Esophagus muscularis mucosa (tissue), 4 donors: ENCODE measurements around the gene TBC1D12.

Source experiments
- EP300 ChIP-seq: sonication (generic); formaldehyde crosslinking; IDR thresholded peaks from one replicate; pipeline ENCODE4 v1.6.1; 2017; ENCODE audit warnings: antibody characterized with exemption
- POLR2AphosphoS5 ChIP-seq, 2 donors: sonication (generic); formaldehyde crosslinking; IDR thresholded peaks; one replicate each; pipeline ENCODE4 v1.6.1; 2017; ENCODE audit warnings: antibody characterized with exemption in 2 of 2
- TF ChIP-seq, protein P1 (sequence below), 3 experiments: fragments of 200-600 bp in 2 of 3; fragments of 450-650 bp in 1 of 3; sonication (generic) in 2 of 3; IDR thresholded peaks; one replicate each; pipeline ENCODE4 v1.5.1; 2017 to 2019; ENCODE audit warnings: antibody characterized with exemption in 3 of 3, mild to moderate bottlenecking in 2 of 3, moderate library complexity in 1 of 3

- TF ChIP-seq, protein P1, sequence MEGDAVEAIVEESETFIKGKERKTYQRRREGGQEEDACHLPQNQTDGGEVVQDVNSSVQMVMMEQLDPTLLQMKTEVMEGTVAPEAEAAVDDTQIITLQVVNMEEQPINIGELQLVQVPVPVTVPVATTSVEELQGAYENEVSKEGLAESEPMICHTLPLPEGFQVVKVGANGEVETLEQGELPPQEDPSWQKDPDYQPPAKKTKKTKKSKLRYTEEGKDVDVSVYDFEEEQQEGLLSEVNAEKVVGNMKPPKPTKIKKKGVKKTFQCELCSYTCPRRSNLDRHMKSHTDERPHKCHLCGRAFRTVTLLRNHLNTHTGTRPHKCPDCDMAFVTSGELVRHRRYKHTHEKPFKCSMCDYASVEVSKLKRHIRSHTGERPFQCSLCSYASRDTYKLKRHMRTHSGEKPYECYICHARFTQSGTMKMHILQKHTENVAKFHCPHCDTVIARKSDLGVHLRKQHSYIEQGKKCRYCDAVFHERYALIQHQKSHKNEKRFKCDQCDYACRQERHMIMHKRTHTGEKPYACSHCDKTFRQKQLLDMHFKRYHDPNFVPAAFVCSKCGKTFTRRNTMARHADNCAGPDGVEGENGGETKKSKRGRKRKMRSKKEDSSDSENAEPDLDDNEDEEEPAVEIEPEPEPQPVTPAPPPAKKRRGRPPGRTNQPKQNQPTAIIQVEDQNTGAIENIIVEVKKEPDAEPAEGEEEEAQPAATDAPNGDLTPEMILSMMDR (IDR thresholded peaks at IDR 0.05) = no peak
- TF ChIP-seq POLR2AphosphoS5 (IDR thresholded peaks at IDR 0.05) (no peak), EP300 (no peak)
Measured at GRCh38 chr10:94571081-94571480, 168.7 kb downstream of the TBC1D12 start.
